ENCODE results near the gene LEF1. TPM values are rescaled to one million over a fixed set of nuclear protein-coding genes. Genes with fewer than 3 reads are reported as not detected.

LEF1 gene
- total RNA-seq, 1 donor, result 0.63 TPM

DNA sequence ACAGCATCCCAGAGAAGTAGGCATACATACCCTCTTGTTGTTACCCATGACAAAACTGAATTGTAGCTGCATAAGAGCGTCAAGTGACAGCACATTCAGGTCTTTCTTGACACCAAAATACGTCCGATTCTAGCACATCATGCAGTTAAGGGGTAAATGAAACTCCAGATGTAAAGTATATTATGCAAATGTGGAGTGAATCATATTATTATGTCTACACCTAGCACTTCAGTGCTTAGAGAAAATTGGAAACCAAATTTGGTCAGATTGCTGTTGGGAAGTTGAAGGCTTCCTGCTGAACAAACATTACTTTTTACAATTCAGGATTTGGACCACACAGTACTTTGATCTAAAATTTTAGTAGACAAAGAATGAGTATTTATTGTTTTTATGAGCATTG, 24.2 kb upstream of the LEF1 start:
- DNase-seq (ENCODE audit: low read depth), result no peak
- TF ChIP-seq CTCF (IDR thresholded peaks at IDR 0.05; ENCODE audit: insufficient read depth, low read length), result no peak
- no peak overlapping the region for H3K4me3 ChIP-seq (ENCODE audit: low read depth, low read length)

DNA sequence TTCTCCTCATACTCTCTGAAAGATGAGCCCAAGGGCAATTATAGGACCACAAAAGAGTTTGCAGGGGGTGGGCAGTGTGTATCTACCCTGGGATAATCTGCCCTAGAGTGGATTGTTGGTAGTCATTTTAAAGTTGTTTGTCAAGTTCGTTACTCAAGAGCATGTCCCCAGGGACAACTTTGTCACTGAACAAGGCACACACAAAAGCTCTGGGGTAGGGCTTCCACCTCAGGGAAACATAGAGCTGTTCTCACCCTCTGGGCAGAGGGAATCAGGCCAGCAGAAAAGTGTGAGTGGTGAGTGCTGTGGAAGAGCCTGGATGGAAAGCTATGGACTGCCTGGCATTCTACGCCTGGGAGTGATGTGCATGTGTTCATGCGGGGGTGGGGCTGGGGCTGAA, 23.3 kb upstream of the LEF1 start:
- DNase-seq (ENCODE audit: low read depth), result no peak
- TF ChIP-seq CTCF (IDR thresholded peaks at IDR 0.05; ENCODE audit: insufficient read depth, low read length), result no peak
- no peak overlapping the region for H3K4me3 ChIP-seq (ENCODE audit: low read depth, low read length)

DNA sequence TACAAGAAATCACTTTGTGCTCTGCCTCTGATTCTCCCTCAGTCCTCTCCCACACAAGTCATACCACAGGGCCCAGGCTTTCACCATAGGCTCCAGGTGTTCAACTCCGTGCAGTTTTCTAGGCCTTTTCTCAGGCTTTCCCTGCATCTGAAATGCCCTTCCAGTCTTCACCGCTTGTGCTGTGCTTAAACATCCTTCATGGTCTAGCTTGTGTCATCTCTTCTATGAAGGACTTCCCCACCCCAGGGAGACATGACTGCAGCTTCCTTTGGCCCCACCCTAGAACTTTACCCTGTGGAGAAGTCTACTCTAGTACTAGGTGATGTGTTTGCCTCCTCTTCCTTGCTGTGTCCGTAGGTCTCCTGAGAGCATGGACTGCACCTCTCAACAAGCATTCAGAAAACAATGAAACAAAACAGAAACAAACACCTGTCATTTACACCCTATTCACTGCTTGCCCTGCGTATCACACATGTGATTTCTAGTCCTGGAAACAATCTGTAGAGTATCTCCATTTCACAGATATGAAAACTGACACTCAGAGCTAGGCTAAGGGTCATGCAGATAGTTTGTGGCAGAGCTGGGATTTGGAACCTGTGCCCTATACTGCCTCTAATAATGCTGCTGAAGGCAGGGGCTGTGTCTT, 22.7 kb upstream of the LEF1 start:
- H3K4me3 ChIP-seq (ENCODE audit: low read depth, low read length), result no peak overlapping the region
- no peak for DNase-seq (ENCODE audit: low read depth)

DNA sequence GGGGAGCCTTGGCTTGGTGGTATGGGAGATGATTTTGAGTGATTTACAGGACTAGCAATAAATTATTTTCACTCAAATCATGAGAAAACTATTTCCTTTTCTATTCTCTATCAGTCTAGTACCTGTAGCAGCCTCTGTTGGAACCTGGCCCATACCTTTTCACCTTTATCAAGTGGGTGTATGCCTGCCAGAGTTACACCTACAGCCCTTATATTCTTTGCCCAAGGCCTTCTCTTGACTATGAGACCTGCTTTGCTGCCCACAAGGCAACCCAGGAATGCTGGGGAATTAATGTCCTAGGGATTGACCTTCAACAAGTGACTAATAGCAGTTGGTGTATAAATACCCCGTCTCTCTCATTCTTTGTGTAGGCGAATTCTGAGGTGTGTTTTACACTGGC, 20.0 kb upstream of the LEF1 start:
- no peak for TF ChIP-seq CTCF (IDR thresholded peaks at IDR 0.05; ENCODE audit: insufficient read depth, low read length)
- DNase-seq (ENCODE audit: low read depth), result no peak
- no peak overlapping the region for H3K4me3 ChIP-seq (ENCODE audit: low read depth, low read length)

More for the DNA sequence above, 22.7 kb upstream of the LEF1 start:
- TF ChIP-seq CTCF (IDR thresholded peaks at IDR 0.05; ENCODE audit: insufficient read depth, low read length), result no peak

DNA sequence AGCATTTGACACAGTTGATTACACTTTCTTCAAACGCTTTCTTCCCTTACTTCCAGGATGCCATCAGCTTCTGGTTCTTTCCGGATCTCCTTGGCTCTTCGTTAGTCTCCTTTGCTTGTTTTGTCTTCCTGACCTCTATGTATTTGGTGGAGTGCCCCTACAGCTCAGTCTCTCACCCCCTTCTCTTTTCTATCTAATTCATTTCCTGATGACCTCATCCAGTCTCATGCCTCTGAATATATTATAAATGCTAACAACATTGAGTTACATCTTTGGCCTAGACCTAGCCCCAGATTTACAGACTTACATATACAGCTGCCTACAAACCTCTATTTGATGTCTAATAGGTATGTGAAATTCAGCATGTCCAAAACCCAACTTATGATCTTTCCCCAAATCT, 16.5 kb upstream of the LEF1 start:
- no peak for DNase-seq (ENCODE audit: low read depth)
- no peak overlapping the region for H3K4me3 ChIP-seq (ENCODE audit: low read depth, low read length)
- no peak for TF ChIP-seq CTCF (IDR thresholded peaks at IDR 0.05; ENCODE audit: insufficient read depth, low read length)

DNA sequence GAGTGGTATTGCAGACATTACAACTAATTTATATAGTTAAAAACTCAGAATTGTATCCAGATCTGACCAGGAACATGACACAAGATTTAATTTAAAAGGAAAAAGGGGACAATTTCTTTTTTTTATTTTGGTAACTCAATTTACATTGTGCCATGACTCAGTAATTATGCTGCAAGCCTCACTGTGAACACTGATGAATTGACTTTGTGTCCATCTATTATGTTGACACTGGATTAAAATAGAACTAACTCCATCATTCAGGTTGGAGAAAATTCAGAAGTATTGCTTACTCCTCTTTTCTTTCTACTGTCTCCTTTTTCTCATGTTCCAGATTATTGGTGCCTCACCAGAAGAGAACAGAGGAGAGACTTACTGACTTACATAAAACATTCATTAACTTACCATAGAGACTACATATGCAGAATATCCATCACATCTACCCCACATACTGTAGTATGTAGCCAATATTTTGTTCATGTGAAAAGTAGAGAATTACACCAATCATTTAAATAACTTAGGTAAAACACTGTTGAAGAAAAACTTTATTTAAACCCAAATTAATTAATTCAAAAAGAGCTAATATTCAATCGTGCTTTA, 15.8 kb upstream of the LEF1 start:
- no peak for DNase-seq (ENCODE audit: low read depth)
- TF ChIP-seq CTCF (IDR thresholded peaks at IDR 0.05; ENCODE audit: insufficient read depth, low read length), result no peak

DNA sequence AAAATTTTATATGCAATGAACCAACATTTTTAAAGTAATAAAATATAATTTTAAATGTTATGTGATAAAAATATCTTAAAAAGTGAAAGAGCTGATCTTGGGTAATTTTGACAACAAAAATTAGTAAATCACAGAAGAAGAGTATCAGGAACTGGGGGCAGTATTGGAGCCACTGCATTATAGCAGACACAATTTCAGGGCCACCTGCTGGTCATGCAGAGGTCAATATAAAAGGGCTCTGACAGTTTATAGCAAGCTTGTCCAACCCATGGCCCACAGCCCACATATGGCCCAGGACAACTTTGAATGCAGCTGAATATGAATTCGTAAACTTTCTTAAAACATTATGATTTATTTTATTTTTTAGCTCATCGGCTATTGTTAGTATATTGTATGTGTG, 13.0 kb upstream of the LEF1 start:
- H3K4me3 ChIP-seq (ENCODE audit: low read depth, low read length), result no peak overlapping the region
- TF ChIP-seq CTCF (IDR thresholded peaks at IDR 0.05; ENCODE audit: insufficient read depth, low read length), result no peak
- DNase-seq (ENCODE audit: low read depth), result no peak

More for the DNA sequence above, 15.8 kb upstream of the LEF1 start:
- no peak overlapping the region for H3K4me3 ChIP-seq (ENCODE audit: low read depth, low read length)
